ENCODE measurements around the gene RSBN1L.

The RSBN1L gene

GRCh38 chr7:77734659-77735421 lies 38.6 kb downstream of the RSBN1L start:
- no peak for DNase-seq

GRCh38 chr7:77735457-77735856 lies 39.2 kb downstream of the RSBN1L start:
- no peak for DNase-seq

DNA sequence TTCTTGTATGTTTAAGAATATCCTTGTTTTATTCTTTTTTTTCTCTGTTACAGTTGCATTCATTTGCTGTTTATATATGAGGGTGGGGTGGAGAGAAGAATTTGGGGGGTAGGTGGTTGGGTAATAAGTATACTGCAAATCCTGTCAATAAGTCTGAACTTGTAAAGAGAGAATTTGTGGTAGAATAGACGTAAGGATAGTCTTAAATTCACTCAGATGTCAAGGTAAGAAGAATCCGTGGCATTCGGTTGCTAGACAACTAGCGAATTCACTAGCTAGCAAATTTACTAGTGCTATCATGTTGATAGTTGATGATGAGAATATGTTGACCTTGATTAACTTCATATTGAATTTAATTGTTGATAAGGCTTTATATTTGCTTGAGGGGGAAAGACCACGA lies 40.7 kb downstream of the RSBN1L start:
- no peak for DNase-seq

DNA sequence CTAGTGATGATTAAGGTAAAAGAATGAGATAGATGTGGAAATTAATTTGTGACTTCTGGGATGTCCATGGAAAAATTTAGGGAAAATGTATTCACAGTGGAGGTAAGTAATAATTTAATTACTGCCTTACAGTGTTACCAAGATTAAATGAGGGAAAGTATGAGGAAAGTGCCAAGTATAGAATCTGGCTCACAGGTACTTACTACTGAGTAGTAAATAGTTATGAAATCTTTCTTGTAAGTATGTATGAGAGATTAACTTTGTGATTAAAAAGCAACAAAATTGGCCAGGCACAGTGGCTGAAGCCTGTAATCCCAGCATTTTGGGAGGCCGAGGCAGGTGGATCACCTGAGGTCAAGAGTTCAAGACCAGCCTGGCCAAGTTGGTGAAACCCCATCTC lies 42.1 kb downstream of the RSBN1L start:
- no peak for DNase-seq

DNA sequence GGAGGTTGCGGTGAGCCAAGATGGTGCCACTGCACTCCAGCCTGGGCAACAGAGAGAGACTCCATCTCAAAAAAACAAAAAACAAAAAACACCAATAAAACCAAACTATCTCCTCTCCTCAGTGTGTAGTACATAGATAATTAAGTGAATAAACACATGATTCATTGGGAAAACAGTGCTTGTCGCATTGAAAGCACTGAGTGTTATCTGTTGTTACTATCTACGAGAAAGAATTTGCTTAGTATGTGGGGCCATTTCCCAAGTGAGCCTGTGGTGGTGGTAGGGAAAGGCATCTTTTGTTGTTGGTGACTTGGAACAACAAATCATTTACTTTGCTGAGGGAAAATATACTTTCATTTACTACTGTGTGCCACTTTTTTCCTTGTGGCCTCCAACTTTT lies 42.6 kb downstream of the RSBN1L start:
- peak in 1 of 2 experiments; percentile 80 for DNase-seq

- no peak for DNase-seq
Observed at GRCh38 chr7:77740257-77740656, 44.0 kb downstream of the RSBN1L start.

DNA sequence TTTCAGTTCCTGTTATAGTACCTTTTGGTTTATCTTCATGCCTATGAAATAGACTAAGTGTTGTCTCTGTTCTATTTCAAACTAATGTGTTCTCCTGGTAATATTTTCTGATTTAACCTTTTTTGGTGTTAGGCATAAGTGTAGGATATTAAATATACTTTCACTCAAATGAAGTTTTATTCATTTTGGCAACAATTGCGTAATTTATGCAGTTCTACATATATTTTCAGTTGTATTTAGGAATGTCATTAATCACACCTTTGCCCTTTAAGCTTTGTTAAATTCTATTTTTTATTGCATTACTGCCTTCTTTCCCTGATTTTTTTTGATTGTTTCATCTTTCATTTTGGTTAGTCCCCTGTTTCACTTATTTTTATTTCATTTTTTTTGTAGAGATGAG lies 47.3 kb downstream of the RSBN1L start:
- no peak for DNase-seq

- no peak for DNase-seq
Observed at GRCh38 chr7:77745746-77746145, 49.5 kb downstream of the RSBN1L start.

DNA sequence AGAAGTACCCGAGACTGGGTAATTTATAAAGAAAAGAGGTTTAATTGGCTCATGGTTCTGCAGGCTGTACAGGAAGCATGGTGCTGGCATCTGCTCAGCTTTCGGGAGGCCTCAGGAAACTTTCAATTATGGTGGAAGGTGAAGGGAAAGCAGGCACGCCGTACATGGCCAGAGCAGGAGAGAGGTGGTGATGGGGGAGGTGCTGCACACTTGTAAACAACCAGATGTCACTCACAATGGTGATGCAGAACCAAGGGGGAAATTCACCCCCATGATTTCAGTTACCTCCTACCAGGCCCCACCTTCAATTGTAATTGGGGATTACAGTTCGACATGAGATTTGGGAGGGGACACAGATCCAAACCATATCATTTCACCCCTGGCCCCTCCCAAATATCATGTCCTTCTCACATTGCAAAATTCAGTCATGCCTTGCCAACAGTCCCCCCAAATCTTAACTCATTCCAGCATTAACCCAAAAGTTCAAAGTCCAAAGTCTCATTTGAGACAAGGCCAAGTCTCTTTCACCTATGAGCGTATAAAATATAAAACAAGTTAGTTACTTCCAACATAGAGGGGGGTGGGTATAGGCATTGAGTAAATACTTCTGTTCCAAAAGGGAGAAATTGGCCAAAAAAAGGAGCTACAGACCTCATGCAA lies 50.0 kb downstream of the RSBN1L start:
- DNase-seq = no peak

- no peak for DNase-seq
Observed at GRCh38 chr7:77746824-77747165, 50.5 kb downstream of the RSBN1L start.

- DNase-seq = no peak
Observed at GRCh38 chr7:77747178-77747577, 50.9 kb downstream of the RSBN1L start.

DNA sequence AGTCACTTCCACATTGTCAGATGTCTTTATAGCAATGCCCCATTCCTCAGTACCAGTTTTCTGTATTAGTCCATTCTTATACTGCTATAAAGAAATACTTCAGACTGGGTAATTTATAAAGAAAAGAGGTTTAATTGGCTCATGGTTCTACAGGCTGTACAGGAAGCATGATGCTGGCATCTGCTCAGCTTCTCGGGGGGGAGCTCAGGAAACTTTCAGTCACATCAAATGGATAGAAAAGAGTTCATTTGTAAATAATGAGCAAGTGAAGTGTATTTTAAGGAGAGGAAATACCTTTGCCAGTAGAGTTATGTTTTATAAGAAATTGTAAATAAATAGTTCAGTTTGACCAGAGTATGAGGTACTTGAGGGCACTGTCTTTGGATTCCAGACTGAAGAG lies 51.5 kb downstream of the RSBN1L start:
- no peak for DNase-seq

DNA sequence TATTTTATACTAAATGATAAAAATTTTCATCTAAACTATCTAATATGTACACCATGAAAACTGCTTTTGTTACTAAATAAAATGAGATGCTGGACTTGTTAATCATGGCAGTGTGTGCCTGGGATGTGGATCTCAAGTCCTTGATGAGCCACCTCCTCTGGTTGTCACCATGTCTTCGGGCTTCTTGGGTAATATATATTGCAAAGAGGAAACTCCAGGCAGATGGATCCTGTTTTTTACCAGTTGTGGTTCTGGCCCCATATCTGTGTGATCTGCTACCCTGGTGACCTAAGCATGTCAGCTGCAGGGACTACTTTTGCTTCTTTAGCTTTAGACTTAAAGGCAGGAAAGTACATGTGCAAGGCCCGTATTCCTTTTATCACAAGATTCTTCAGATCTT lies 55.8 kb downstream of the RSBN1L start:
- DNase-seq = no peak

DNA sequence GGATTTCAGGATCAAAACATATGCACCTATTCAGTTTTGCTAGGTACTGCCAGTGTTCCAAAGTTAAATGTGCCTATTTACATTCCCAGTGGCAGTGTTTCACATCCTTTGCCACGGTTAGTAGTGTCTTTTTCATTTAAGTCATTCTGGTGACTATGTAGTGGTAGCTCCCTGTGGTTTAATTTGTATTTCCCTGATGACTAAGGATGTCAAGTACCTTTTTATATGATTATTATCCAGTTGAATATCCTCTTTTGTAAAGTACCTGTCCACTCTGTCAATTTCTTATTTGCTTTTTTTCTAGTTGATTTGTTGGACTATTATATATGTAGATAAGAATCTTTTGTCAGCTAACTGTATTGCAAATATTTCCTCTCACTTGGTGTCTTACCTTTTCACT lies 56.9 kb downstream of the RSBN1L start:
- DNase-seq = no peak

GRCh38 chr7:77757589-77757988 lies 61.3 kb downstream of the RSBN1L start:
- DNase-seq = no peak

GRCh38 chr7:77759294-77759889 lies 63.1 kb downstream of the RSBN1L start:
- DNase-seq = peak; percentile 39 to 54

GRCh38 chr7:77760809-77761453 lies 64.7 kb downstream of the RSBN1L start:
- DNase-seq = no peak

- no peak for DNase-seq
Observed at GRCh38 chr7:77765481-77765880, 69.2 kb downstream of the RSBN1L start.

DNA sequence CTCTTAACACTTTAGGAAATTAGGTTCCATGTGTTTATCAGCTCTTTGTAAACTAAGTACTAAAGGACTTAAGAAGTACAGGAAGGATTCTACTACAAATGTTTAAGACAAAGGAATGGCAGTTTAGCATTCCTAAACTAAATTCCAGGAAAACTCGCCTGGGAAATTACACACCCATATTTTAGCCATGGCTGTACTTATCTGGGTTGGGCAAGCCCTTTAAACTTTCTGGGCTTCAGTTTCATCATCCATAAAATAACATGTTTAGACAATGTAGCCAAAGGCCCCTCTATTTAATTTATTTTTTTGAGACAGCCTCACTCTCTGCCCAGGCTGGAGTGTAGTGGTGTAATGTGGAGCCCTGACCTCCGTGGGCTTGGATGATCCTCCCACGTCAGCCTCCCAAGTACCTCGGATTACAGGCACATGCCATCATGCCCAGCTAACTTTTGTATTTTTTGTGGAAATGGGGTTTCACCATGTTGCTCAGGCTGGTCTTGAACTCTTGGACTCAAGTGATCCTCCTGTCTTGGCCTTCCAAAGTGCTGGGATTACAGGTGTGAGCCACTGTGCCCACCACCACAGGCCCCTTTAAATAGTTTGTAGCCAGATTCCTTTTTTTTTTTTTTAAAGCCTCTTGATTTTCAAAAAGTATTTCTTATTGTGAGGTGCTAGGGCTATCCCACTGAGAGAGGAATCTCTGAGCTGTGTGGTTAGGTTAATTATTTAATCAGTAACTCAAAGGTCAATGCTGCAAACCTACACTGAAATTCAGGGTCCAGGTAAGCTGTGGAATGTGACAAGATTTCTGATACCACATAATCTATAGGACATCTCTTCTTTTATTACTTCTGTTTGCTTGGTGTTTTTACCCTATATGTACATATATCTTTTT lies 69.9 kb downstream of the RSBN1L start:
- no peak for DNase-seq

GRCh38 chr7:77766801-77767605 lies 70.7 kb downstream of the RSBN1L start:
- no peak for DNase-seq

DNA sequence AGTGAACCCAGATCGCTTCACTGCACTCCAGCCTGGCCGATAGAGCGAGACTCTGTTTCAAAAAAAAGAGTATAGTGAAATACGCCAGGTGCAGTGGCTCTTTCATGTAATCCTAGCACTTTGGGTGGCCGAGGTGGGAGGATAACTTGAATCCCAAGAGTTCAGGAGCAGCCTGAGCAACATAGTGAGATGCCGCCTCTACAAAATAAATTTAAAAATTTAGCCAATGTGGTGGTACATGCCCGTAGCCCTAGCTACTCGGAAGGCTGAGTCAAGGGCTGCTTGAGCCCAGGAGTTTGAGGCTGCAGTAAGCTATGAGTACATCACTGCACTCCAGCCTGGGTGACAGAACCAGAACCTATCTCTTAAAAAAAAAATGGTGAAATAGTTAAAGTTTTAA lies 74.1 kb downstream of the RSBN1L start:
- DNase-seq = no peak

DNA sequence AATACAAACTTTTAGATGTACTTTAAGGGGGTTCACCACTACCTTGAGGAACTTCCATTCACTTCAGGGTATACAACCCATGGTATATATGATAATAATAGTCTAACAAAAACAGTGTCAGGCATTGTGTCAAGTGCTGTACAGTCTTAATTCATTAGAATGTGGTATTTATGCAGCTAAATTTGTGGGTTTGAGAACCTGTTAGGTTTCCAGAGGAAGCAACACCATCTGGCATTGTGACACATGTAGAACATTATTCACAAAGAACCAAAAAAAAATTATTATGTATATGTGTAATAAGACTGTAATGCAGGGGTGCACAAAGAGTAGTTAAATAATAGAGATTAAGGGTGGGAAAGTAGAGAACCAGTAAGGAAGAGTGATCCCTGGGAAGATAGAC lies 75.6 kb downstream of the RSBN1L start:
- no peak for DNase-seq

Measured in NCI-H1930 (cell line).